HG03520 (cell line): ENCODE measurements around the gene PLOD1.
"Not testable (repeated sequence)": the region's sequence is repeated elsewhere in the genome, so short reads cannot be mapped to it uniquely, and the experiment has no call there.

ENCODE experiments used
- ATAC-seq: cut with Tn5 transposase; IDR thresholded peaks from one replicate; pipeline ENCODE4 v1.9.1; 2021; ENCODE audit warnings: mild to moderate bottlenecking, moderate library complexity; ENCODE audit not compliant: unreplicated experiment

Gene PLOD1

GRCh38 chr1:11912482-11913216, 21.9 kb upstream of the PLOD1 start:
- ATAC-seq: not testable (repeated sequence)

GRCh38 chr1:11913291-11913690, 21.2 kb upstream of the PLOD1 start:
- no peak for ATAC-seq

- no peak for ATAC-seq
Measured at GRCh38 chr1:11914024-11914423, 20.5 kb upstream of the PLOD1 start.

DNA sequence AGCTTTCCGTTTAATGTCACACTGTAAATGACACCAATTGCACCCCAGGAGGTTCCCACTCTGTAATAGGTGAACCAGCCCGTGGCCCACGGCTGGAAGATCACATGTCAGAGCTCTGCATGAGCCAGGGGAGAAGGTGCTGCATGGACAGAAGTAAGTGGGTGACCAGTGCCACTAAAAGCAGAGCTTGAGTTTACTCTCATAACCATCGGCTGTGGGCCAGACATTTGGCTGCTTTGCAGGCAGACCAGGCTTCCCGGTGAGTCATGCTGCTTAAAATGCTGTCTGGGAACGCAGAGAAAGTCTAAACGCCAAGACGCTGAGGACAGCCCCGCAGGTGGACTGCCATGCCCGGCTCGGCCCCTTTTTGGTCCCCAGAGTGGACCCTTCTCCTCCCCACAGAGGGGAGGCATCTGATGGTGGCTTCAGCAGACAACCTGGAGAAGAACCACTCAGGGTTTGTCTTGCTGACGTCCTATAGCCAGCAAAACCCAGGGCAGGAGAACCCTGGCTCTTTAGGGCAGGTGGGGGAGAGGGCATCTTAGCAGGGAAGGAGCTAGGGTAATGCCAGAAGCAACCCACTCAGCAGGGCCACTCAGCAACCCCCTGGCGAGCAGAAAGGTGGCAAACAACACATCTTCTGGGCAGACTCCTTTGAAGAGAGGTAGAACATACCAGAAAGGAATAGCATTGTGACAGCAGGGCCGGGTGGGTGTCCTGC, 15.6 kb upstream of the PLOD1 start:
- no peak for ATAC-seq

GRCh38 chr1:11919621-11920020, 14.9 kb upstream of the PLOD1 start:
- no peak for ATAC-seq

GRCh38 chr1:11920239-11920903, 14.1 kb upstream of the PLOD1 start:
- ATAC-seq: no peak

GRCh38 chr1:11921022-11921421, 13.5 kb upstream of the PLOD1 start:
- ATAC-seq: no peak

- ATAC-seq: no peak
Measured at GRCh38 chr1:11923069-11923826, 11.3 kb upstream of the PLOD1 start.

- ATAC-seq: no peak
Measured at GRCh38 chr1:11923827-11924113, 10.7 kb upstream of the PLOD1 start.

DNA sequence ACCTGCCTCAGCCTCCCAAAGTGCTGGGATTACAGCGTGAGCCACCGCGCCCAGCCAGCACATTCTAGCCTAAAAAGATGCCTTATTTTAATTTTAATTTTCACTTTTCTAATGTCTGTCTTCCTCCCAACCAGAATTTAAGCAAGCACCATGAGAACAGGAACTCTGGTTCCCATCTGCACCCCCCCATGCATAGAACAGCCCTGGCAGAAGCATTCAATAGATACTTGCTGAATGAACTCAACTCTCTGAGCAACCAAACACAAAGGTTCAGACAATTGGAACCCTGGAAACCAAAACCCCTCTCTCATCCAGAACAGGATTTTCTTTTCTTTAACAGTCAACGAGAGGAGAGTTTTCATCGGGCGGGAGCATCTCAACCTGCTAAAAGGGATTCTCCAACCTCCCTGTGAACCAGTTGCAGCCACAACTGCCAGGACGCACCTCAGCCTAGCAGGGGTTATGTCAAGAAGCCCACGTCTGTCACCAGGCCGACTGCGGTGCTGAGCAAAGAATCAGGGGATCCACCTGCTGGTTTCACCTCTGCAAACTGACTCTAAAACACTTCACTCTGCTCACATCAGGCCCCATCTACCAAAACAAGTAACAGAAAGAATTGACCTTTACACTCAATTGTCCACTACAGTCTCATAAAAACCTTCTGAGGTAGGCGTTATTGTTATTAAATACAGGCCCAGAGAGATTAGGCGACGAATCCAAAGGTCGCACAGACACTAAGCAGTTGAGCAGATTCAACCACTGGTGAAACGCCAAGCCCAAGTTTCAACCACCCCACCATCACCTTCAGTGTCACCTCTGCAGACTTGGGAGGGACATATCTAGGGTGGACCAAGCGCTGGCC, 10.0 kb upstream of the PLOD1 start:
- ATAC-seq: no peak

GRCh38 chr1:11925196-11925937, 9.2 kb upstream of the PLOD1 start:
- not testable (repeated sequence) for ATAC-seq

- peak; percentile 10 for ATAC-seq
Measured at GRCh38 chr1:11925938-11926292, 8.6 kb upstream of the PLOD1 start.

DNA sequence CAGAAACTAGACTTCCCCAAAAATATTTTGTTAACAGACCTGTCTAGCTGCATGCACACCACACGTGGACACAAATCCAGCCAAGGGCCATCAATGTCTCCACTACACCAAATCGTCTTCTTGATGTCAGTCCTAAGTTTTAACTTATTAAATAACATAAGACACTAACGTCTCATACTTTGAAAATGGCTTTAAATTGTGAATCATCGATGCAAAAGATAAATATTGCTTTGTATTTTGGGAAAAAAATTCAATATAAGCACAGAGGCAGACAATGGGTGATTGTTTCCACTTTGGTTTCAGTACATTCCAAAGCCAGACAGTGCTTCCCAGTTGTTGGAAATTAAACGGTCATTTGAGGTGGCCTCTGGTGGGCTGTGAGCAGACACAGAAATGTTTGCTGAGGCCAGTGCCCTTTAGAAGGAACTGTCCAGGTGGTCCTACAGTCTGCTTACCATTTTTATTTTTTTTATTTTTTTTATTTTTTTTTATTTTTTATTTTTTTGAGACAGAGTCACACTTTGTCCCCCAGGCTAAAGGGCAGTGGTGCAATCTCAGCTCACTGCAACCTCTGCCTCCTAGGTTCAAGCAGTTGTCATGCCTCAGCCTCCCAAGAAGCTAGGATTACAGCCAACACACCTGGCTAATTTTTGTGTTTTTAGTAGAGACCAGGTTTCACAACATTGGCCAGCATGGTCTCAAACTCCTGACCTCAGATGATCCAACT, 6.5 kb upstream of the PLOD1 start:
- no peak for ATAC-seq

GRCh38 chr1:11929849-11930248, 4.7 kb upstream of the PLOD1 start:
- no peak for ATAC-seq

GRCh38 chr1:11930571-11931445, 3.7 kb upstream of the PLOD1 start:
- no peak for ATAC-seq

DNA sequence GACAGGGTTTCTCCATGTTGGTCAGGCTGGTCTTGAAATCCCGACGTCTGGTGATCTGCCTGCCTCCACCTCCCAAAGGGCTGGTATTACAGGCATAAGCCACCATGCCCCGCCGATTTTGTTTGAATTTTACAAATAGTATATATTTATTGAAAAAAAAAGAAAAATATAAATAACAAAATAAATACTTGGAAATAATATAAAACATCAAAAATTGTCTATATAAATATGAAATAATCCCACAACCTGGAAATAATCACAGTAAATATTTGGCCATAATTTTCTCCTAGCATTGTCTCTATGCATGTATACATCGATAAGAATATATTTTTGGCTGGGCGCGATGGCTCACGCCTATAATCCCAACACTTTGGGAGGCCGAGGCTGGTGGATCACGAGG, 2.7 kb upstream of the PLOD1 start:
- ATAC-seq: no peak

DNA sequence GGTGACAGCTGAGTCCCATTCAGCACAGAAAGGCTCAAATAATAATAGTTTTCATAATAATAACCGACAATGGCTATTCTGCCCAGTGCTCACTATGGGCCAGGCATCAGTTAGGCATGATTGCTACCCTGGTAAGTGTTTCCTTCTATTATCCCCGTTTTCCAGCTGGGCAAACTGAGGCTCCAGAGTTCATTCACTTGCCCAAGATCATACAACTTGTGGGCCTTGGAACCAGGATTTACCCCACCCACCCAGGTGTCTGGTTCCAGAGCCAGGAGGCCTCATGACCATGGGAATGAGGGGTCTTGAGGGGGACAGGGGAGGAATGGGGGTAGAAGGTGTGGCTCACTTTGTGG, 518 bp downstream of the PLOD1 start:
- no peak for ATAC-seq

- ATAC-seq: not testable (repeated sequence)
Measured at GRCh38 chr1:11935733-11936132, 1.2 kb downstream of the PLOD1 start.
